Body of pancreas (tissue), 4 donors: ENCODE data around the gene WDR93. TPM values are rescaled to one million over a fixed set of nuclear protein-coding genes. Genes with fewer than 3 reads are reported as not detected.

Experiments
- ATAC-seq: fragments of 150-250 bp; one replicate; pipeline ENCODE4 v1.9.1; 2016
- DNase-seq, 4 donors: peaks; one replicate each; pipeline ENCODE4 v3.0.0-alpha.2; 2019
- H3K27ac ChIP-seq, 4 donors: fragments of 200-600 bp; sonication (generic); 1 replicate in 3 of 4; 2 replicates in 1 of 4; pipeline versions ENCODE4 v1.5.1 to v1.6.1; 2016 to 2019; ENCODE audit warnings: mild to moderate bottlenecking in 1 of 4, mixed read lengths in 1 of 4, moderate library complexity in 1 of 4
- H3K27me3 ChIP-seq, 2 donors: fragments of 200-600 bp; sonication (generic); one replicate each; pipeline ENCODE4 v1.6.0; 2016; ENCODE audit warnings: mild to moderate bottlenecking in 1 of 2
- H3K36me3 ChIP-seq, 2 donors: fragments of 200-600 bp; sonication (generic); replicated peaks in 1 of 2; 2 replicates each; pipeline ENCODE4 v1.5.1; 2016; ENCODE audit warnings: low read depth in 2 of 2; ENCODE audit not compliant: insufficient read depth in 1 of 2
- H3K4me1 ChIP-seq: fragments of 200-600 bp; sonication (generic); one replicate; pipeline ENCODE4 v1.6.0; 2016
- H3K4me3 ChIP-seq, 2 donors: fragments of 200-600 bp; sonication (generic); 1 replicate in 1 of 2; 2 replicates in 1 of 2; pipeline ENCODE4 v1.5.1; 2016 to 2019
- H3K9me3 ChIP-seq, 3 donors: fragments of 200-600 bp; sonication (generic); 1 replicate in 2 of 3; 2 replicates in 1 of 3; pipeline ENCODE4 v1.5.1; 2016
- CTCF ChIP-seq, 7 experiments: fragments of 450-650 bp in 4 of 7; fragments of 200-600 bp in 3 of 7; sonication (generic) in 3 of 7; IDR thresholded peaks; one replicate each; pipeline ENCODE4 v1.5.1; 2016 to 2019; ENCODE audit warnings: antibody characterized with exemption in 7 of 7
- POLR2A ChIP-seq, 3 donors: fragments of 450-650 bp; IDR thresholded peaks; one replicate each; pipeline ENCODE4 v1.6.1; 2016; ENCODE audit warnings: antibody characterized with exemption in 3 of 3, mild to moderate bottlenecking in 2 of 3
- WGBS, 2 donors: methylation state at CpG; one replicate each; pipeline ENCODE4 v1.1.5; 2017; 5-methylcytosine and 5-hydroxymethylcytosine counted together
- intact Hi-C: fragments of 100-400 bp; cut with DNase I; formaldehyde crosslinking; loops from one replicate; pipeline ENCODE4 v1.15.1; 2023
- total RNA-seq, 2 donors: library from RNA; depleted of rRNA; stranded (reverse); fragments of >200 nt; gene quantifications; one replicate each; pipeline ENCODE4 v1.1.0, GENCODE V29; 2016

Gene WDR93
- total RNA-seq, 2 donors from 2014 or later, result 0.66 TPM; not detected in 1

DNA sequence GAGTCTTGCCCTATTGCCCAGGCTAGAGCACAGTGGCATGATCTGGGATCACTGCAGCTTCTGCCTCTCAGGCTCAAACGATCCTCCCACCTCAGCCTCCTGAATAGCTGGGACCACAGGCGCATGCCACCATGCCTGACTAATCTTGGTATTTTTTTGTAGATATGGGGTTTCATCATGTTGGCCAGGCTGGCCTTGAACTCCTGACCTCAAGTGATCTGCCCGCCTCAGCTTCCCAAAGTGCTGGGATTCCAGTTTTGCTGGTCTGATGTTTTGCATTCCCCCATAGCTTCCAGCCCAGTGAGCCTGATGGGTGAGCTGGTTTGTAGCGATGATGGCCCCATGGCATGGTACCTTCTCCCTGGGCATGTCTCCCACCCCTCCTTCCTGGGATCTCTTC lies 65.1 kb downstream of the WDR93 start:
- H3K27ac ChIP-seq, result no peak overlapping the region
- intact Hi-C loops, result no loop called here
- H3K4me1 ChIP-seq, result peaks cover 36% of the 10 kb centered on the region
- no peak overlapping the region for H3K4me3 ChIP-seq
- no peaks in the 10 kb centered on the region for H3K27me3 ChIP-seq
- WGBS, 2 donors, result 88 to 91% methylated on average over 4 of the region's 4 CpGs
- ATAC-seq (no peak), DNase-seq (no peak)
- H3K36me3 ChIP-seq, result no peaks in the 10 kb centered on the region
- no peaks in the 10 kb centered on the region for H3K9me3 ChIP-seq
- TF ChIP-seq CTCF (IDR thresholded peaks at IDR 0.05), result no peak
- no peak for TF ChIP-seq POLR2A (IDR thresholded peaks at IDR 0.05)

DNA sequence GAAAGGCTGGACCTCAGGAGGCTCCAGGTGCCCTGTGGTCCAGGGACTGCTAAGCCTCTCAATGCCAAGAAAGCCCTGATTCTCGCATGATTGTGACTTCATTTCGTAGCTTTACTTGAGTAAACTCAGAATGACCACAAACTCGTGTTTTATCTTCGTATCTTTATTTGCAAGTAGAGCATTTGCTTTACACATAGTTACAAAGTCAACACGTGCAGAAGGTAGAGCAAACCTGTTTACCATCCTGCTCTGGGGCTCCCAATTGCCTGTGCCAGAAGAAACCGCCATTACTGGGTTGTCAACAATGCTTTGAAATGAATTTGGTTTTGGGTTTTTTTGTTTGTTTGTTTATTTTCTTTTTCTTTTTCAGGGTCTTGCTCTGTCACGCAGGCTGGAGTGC lies 66.3 kb downstream of the WDR93 start:
- Histone ChIP-seq H3K27ac (peak overlapping the region in 2 of 4 donors; percentile 21 to 48), H3K36me3 (no peaks in the 10 kb centered on the region), H3K27me3 (no peaks in the 10 kb centered on the region), H3K9me3 (no peaks in the 10 kb centered on the region), H3K4me1 (peaks cover 38% of the 10 kb centered on the region), H3K4me3 (no peak overlapping the region)
- ATAC-seq (peak; percentile 44), DNase-seq (peak; percentile 50 to 73 (median 60))
- no peak for TF ChIP-seq POLR2A (IDR thresholded peaks at IDR 0.05)
- no peak for TF ChIP-seq CTCF (IDR thresholded peaks at IDR 0.05)
- 32 to 37% methylated on average over 7 of the region's 7 CpGs for WGBS, 2 donors
- intact Hi-C loops, result no loop called here

GRCh38 chr15:89758283-89758682 lies 67.7 kb downstream of the WDR93 start:
- no peak overlapping the region for H3K27ac ChIP-seq
- WGBS, 2 donors, result 85 to 96% methylated on average over 2 to 6 of the region's 8 CpGs

GRCh38 chr15:89758981-89759380 lies 68.4 kb downstream of the WDR93 start:
- peaks cover 36% of the 10 kb centered on the region for H3K4me1 ChIP-seq
- no peak overlapping the region for H3K4me3 ChIP-seq
- no peaks in the 10 kb centered on the region for H3K27me3 ChIP-seq
- H3K36me3 ChIP-seq, result no peaks in the 10 kb centered on the region
- TF ChIP-seq POLR2A (IDR thresholded peaks at IDR 0.05) (no peak), CTCF (IDR thresholded peaks at IDR 0.05) (no peak)
- H3K9me3 ChIP-seq, result no peaks in the 10 kb centered on the region
- WGBS, 2 donors, result 87 to 95% methylated on average over 6 to 8 of the region's 8 CpGs
- H3K27ac ChIP-seq, result no peak overlapping the region
- intact Hi-C loops, result no loop called here
- DNase-seq (no peak), ATAC-seq (no peak)

More at GRCh38 chr15:89758283-89758682, 67.7 kb downstream of the WDR93 start:
- DNase-seq, result no peak
- H3K4me1 ChIP-seq, result peaks cover 36% of the 10 kb centered on the region
- H3K36me3 ChIP-seq, result no peaks in the 10 kb centered on the region
- no peak overlapping the region for H3K4me3 ChIP-seq
- TF ChIP-seq CTCF (IDR thresholded peaks at IDR 0.05), result no peak
- TF ChIP-seq POLR2A (IDR thresholded peaks at IDR 0.05), result no peak
- no peaks in the 10 kb centered on the region for H3K27me3 ChIP-seq
- no peaks in the 10 kb centered on the region for H3K9me3 ChIP-seq
- intact Hi-C loops, result no loop called here
- no peak for ATAC-seq

DNA sequence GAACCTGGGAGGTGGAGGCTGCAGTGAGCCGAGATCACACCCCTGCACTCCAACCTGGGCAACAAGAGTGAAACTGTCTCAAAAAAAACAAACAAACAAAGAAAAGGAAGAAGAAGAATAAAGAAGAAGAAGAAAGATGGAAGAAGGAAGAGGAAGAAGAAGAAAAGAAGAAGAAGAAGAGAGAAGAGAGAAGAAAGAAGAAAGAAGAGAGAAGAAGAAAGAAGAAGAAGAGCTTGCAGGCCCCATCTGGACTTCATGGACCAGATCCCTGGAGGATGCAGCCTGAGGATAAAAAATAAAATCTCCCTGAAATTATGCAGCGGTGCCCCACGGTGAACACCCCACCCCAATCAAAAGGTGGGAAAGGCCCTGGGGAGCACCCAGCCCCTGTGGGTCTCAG lies 69.2 kb downstream of the WDR93 start:
- intact Hi-C loops, result loop anchor here (5.0 kb wide), 2 partner anchors 117 to 407 kb away; no protein-coding TSS in a partner anchor
- H3K9me3 ChIP-seq, result no peaks in the 10 kb centered on the region
- peaks cover 36% of the 10 kb centered on the region for H3K4me1 ChIP-seq
- H3K4me3 ChIP-seq, result no peak overlapping the region
- no peaks in the 10 kb centered on the region for H3K36me3 ChIP-seq
- peak overlapping the region in 1 of 4 donors; percentile 88 for H3K27ac ChIP-seq
- no peak for ATAC-seq
- WGBS, 2 donors, result 87 to 93% methylated on average over 3 of the region's 3 CpGs
- no peaks in the 10 kb centered on the region for H3K27me3 ChIP-seq
- DNase-seq, result no peak
- no peak for TF ChIP-seq CTCF (IDR thresholded peaks at IDR 0.05)
- no peak for TF ChIP-seq POLR2A (IDR thresholded peaks at IDR 0.05)
